ENCODE data around the gene ITGB5. TPM values are rescaled to one million over a fixed set of nuclear protein-coding genes. Genes with fewer than 3 reads are reported as not detected.

The ITGB5 gene
- polyA plus RNA-seq, 2 of the 4 experiments (the other 2 are of a cell fraction) = 201 to 260 TPM

- FAIRE-seq = no peak
- H3K27ac ChIP-seq = no peak overlapping the region
- ATAC-seq = peak in 1 of 2 experiments; percentile 4; a peak in 1 of 6 replicates
- H3K4me2 ChIP-seq = no peak overlapping the region
- POLR2A ChIA-PET = no interaction called here
- 97% methylated on average over 8 of the region's 9 CpGs for WGBS (ENCODE audit: missing lambda C conversion rate)
- no peaks in the 10 kb centered on the region for H3K9me3 ChIP-seq
- TF ChIP-seq PHF8 (IDR thresholded peaks at IDR 0.05; ENCODE audit: borderline replicate concordance, low read depth) = no peak
- TF ChIP-seq ZNF302 (CRISPR knock-in tag; IDR thresholded peaks at IDR 0.05) = no peak
- TF ChIP-seq MYC (IDR thresholded peaks at IDR 0.05; ENCODE audit: borderline replicate concordance, low read length) = no peak
- no peak for TF ChIP-seq POLR2AphosphoS2 (conservative IDR thresholded peaks at IDR 0.05; ENCODE audit: low read length)
- no peak for TF ChIP-seq ZFP36 (IDR thresholded peaks at IDR 0.05; ENCODE audit: borderline replicate concordance, partially characterized antibody)
- TF ChIP-seq FOSB (CRISPR knock-in tag; IDR thresholded peaks at IDR 0.05) = no peak
- no peak for TF ChIP-seq RARB (CRISPR knock-in tag; IDR thresholded peaks at IDR 0.05)
- TF ChIP-seq E2F6 (IDR thresholded peaks at IDR 0.05; ENCODE audit: borderline replicate concordance, low read depth) = no peak
- no peak for TF ChIP-seq REST (IDR thresholded peaks at IDR 0.05)
- TF ChIP-seq RNF2 (IDR thresholded peaks at IDR 0.05; ENCODE audit: borderline replicate concordance, low read depth) = no peak
- TF ChIP-seq JUNB (IDR thresholded peaks at IDR 0.05) = no peak
- no peak for TF ChIP-seq HOXA7 (CRISPR knock-in tag; IDR thresholded peaks at IDR 0.05)
- DNase-seq (ENCODE audit: low read depth in 1 of 2, low spot score in 1 of 2) = no peak
- CTCF ChIA-PET = interaction anchor here (1.0 to 13.7 kb wide), 9 partner anchors 9 to 124 kb away, joined by 3 to 205 read pairs (median 4); no protein-coding TSS in a partner anchor
- no peak overlapping the region for H3K4me3 ChIP-seq
- H3K4me1 ChIP-seq = peaks cover 51% of the 10 kb centered on the region
These were observed 107.4 kb downstream of the ITGB5 start for GRCh38 chr3:124779751-124780191.

- WGBS (ENCODE audit: missing lambda C conversion rate) = 91% methylated on average over 7 of the region's 7 CpGs
- Histone ChIP-seq H3K4me1 (peaks cover 51% of the 10 kb centered on the region), H3K9me3 (no peaks in the 10 kb centered on the region), H3K27ac (0 out of 6 replicates have a peak overlapping the region, but pooled peaks of 1 of the 2 experiments have one; percentile 3), H3K4me3 (no peak overlapping the region), H3K4me2 (no peak overlapping the region)
- POLR2A ChIA-PET = no interaction called here
- CTCF ChIA-PET = interaction anchor here (1.1 to 13.7 kb wide), 8 partner anchors 8 to 216 kb away, joined by 4 to 205 read pairs (median 6); no protein-coding TSS in a partner anchor
- FAIRE-seq = no peak
- no peak for ATAC-seq
- DNase-seq (ENCODE audit: low read depth in 1 of 2, low spot score in 1 of 2) = no peak
- TF ChIP-seq ZSCAN20 (CRISPR knock-in tag; IDR thresholded peaks at IDR 0.05) = no peak
- TF ChIP-seq PBX3 (IDR thresholded peaks at IDR 0.05) = no peak
- no peak for TF ChIP-seq JUNB (IDR thresholded peaks at IDR 0.05)
- TF ChIP-seq USF2 (IDR thresholded peaks at IDR 0.05) = no peak
- TF ChIP-seq MAZ (IDR thresholded peaks at IDR 0.05; ENCODE audit: borderline replicate concordance, low read depth, low read length) = no peak
- no peak for TF ChIP-seq HOXB5 (CRISPR knock-in tag; IDR thresholded peaks at IDR 0.05)
- TF ChIP-seq FOSL2 (IDR thresholded peaks at IDR 0.05) = no peak
- no peak for TF ChIP-seq FOSL2 (CRISPR knock-in tag; IDR thresholded peaks at IDR 0.05)
- TF ChIP-seq MYC (IDR thresholded peaks at IDR 0.05; ENCODE audit: borderline replicate concordance, low read length) = no peak
- no peak for TF ChIP-seq HMGXB4 (CRISPR knock-in tag; IDR thresholded peaks at IDR 0.05; ENCODE audit: borderline replicate concordance)
- no peak for TF ChIP-seq TP53 (CRISPR knock-in tag; IDR thresholded peaks at IDR 0.05)
- TF ChIP-seq HEYL (CRISPR knock-in tag; IDR thresholded peaks at IDR 0.05) = no peak
- no peak for TF ChIP-seq HES2 (IDR thresholded peaks at IDR 0.05)
- TF ChIP-seq SREBF2 (IDR thresholded peaks at IDR 0.05) = no peak
- TF ChIP-seq KDM1A (IDR thresholded peaks at IDR 0.05; ENCODE audit: low read depth) = no peak
- TF ChIP-seq E2F6 (IDR thresholded peaks at IDR 0.05; ENCODE audit: borderline replicate concordance, low read depth) = no peak
These were observed 108.0 kb downstream of the ITGB5 start for GRCh38 chr3:124779116-124779515.
